ENCODE measurements around the gene CREB3L4.
A peak's percentile ranks its signal among the peaks of the same experiment; 100 is the strongest.

DNA sequence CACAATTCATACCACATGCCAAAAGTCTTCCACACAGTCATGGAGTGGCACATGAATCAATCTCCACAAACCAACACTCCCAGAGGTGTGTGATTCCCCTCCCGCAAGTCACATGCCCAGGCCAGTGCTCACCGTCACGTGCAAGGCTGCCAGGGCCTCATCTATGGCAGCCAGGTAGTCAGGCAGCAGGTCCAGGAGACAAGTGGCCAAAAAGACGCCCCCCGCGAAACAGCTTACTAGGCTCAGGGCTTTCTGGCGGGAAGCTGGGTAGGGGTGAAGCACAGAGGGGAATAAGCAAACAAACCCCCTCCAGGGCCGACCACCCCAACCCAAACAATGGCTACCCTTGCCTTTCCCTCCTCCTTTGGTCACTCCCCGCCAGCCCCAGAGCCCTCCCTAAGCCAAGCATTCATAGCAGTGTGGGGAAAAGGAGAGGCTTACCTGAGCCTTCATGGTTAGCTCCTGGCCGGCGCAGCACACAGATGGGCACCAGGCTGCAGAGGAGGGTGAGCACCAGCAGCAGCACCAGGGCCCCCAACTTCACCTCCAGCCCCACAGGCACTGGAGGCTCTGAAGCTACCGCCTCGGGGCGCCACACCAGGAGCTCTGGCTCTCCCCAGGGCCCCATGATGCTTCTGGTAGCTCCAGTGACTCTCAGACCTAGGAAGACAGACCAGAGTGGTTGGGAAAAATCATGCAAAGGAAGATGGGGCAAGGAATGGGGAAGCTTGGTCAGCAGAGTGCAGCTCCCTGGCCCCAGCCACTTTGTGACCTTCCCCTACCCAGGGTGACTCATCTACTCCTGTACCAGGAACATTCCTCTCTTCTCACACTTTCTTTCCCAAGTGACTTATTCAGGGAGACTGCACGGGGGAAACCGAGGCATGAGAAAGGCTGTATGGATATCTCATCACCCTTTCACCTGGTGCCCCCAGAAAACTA is 5.3 kb upstream of the CREB3L4 start:
- TF ChIP-seq POLR2AphosphoS5 (IDR thresholded peaks at IDR 0.05; ENCODE audit: low read depth, low read length) (no peak), TAF1 (IDR thresholded peaks at IDR 0.05; ENCODE audit: borderline replicate concordance, low read depth, low read length) (no peak), POLR2A (IDR thresholded peaks at IDR 0.05; ENCODE audit: low read depth, low read length) (0 out of 2 replicates have a peak, but pooled peaks have one; percentile 19)
